ENCODE data around the gene SLC27A2.

GRCh38 chr15:50234764-50235163 is 52.8 kb downstream of the SLC27A2 start:
- TF ChIP-seq CTCF (IDR thresholded peaks at IDR 0.05) (no peak), POLR2A (IDR thresholded peaks at IDR 0.05) (no peak)
